Measurements from ENCODE around the gene MPP2. TPM values are rescaled to one million over a fixed set of nuclear protein-coding genes. Genes with fewer than 3 reads are reported as not detected.
A peak's percentile ranks its signal among the peaks of the same experiment; 100 is the strongest.

Gene MPP2
- total RNA-seq, 2 experiments from 2014 or later, result 3.5 to 4.0 TPM

- H3K27me3 ChIP-seq (ENCODE audit: control insufficient read depth in 1 of 2, insufficient read depth in 2 of 2, low read length in 2 of 2), result peaks cover 15 to 40% of the 10 kb centered on the region in 2 experiments
These were observed 1.8 kb downstream of the MPP2 start for GRCh38 chr17:43905400-43905984.

GRCh38 chr17:43901861-43902589, 5.3 kb downstream of the MPP2 start:
- no peak for DNase-seq
- no peaks in the 10 kb centered on the region for H3K36me3 ChIP-seq (ENCODE audit: insufficient read depth, low read length)
- no peaks in the 10 kb centered on the region for H3K36me3 Mint-ChIP-seq (ENCODE audit: low read depth)
- peaks cover 24% of the 10 kb centered on the region for H3K4me1 Mint-ChIP-seq (ENCODE audit: low read depth)
- no peak for ATAC-seq (ENCODE audit: poor library complexity)
- H3K27me3 Mint-ChIP-seq, result peaks cover 73% of the 10 kb centered on the region
- H3K4me3 ChIP-seq (ENCODE audit: low read length), result no peak overlapping the region
- intact Hi-C loops (cut with DNase I, micrococcal nuclease), result no loop called here
- ChIA-PET CTCF (no interaction called here), POLR2A (no interaction called here)
- no peak overlapping the region for H3K27ac ChIP-seq (ENCODE audit: low read depth in 1 of 2, low read length in 2 of 2)
- peaks cover 15 to 31% of the 10 kb centered on the region in 2 experiments for H3K27me3 ChIP-seq (ENCODE audit: control insufficient read depth in 1 of 2, insufficient read depth in 2 of 2, low read length in 2 of 2)
- no peaks in the 10 kb centered on the region for H3K9me3 ChIP-seq (ENCODE audit: control insufficient read depth in 1 of 2, insufficient read depth in 1 of 2, low read length in 2 of 2)
- H3K9me3 Mint-ChIP-seq, result no peaks in the 10 kb centered on the region
- H3K27ac Mint-ChIP-seq, result no peak overlapping the region
- no peak overlapping the region for H3K4me3 Mint-ChIP-seq
- no peak for TF ChIP-seq CTCF (IDR thresholded peaks at IDR 0.05)
- peaks cover 31% of the 10 kb centered on the region for H3K4me1 ChIP-seq (ENCODE audit: insufficient read depth, low read length)

More at GRCh38 chr17:43905400-43905984, 1.8 kb downstream of the MPP2 start:
- peaks cover 66% of the 10 kb centered on the region for H3K27me3 Mint-ChIP-seq
- intact Hi-C loops (cut with DNase I, micrococcal nuclease), result no loop called here
- ChIA-PET POLR2A (no interaction called here), CTCF (no interaction called here)
- Histone ChIP-seq H3K9me3 (ENCODE audit: control insufficient read depth in 1 of 2, insufficient read depth in 1 of 2, low read length in 2 of 2) (no peaks in the 10 kb centered on the region), H3K4me1 (ENCODE audit: insufficient read depth, low read length) (peaks cover 39% of the 10 kb centered on the region), H3K4me3 (ENCODE audit: low read length) (no peak overlapping the region), H3K36me3 (ENCODE audit: insufficient read depth, low read length) (no peaks in the 10 kb centered on the region), H3K27ac (ENCODE audit: low read depth in 1 of 2, low read length in 2 of 2) (no peak overlapping the region)
- no peak overlapping the region for H3K27ac Mint-ChIP-seq
- no peak for TF ChIP-seq CTCF (IDR thresholded peaks at IDR 0.05)
- H3K4me3 Mint-ChIP-seq, result peak overlapping the region; percentile 51
- no peak for DNase-seq
- no peaks in the 10 kb centered on the region for H3K36me3 Mint-ChIP-seq (ENCODE audit: low read depth)
- ATAC-seq (ENCODE audit: poor library complexity), result no peak
- no peaks in the 10 kb centered on the region for H3K9me3 Mint-ChIP-seq
- peaks cover 34% of the 10 kb centered on the region for H3K4me1 Mint-ChIP-seq (ENCODE audit: low read depth)

- no peak for TF ChIP-seq CTCF (IDR thresholded peaks at IDR 0.05)
- H3K27me3 ChIP-seq (ENCODE audit: control insufficient read depth in 1 of 2, insufficient read depth in 2 of 2, low read length in 2 of 2), result peaks cover 11 to 24% of the 10 kb centered on the region in 2 experiments
- intact Hi-C loops (cut with DNase I, micrococcal nuclease), result no loop called here
- ATAC-seq (ENCODE audit: poor library complexity) (peak; percentile 9), DNase-seq (peak in 1 of 14 experiments; percentile 34)
- peak overlapping the region; percentile 50 for H3K4me3 ChIP-seq (ENCODE audit: low read length)
- peaks cover 22% of the 10 kb centered on the region for H3K4me1 ChIP-seq (ENCODE audit: insufficient read depth, low read length)
- CTCF ChIA-PET, result interaction anchor here (0.5 to 0.7 kb wide), 2 partner anchors 9 to 135 kb away, joined by 3 read pairs; no protein-coding TSS in a partner anchor
- POLR2A ChIA-PET, result no interaction called here
- H3K9me3 Mint-ChIP-seq, result no peaks in the 10 kb centered on the region
- no peaks in the 10 kb centered on the region for H3K9me3 ChIP-seq (ENCODE audit: control insufficient read depth in 1 of 2, insufficient read depth in 1 of 2, low read length in 2 of 2)
- H3K36me3 Mint-ChIP-seq (ENCODE audit: low read depth), result no peaks in the 10 kb centered on the region
- H3K27ac Mint-ChIP-seq, result no peak overlapping the region
- no peak overlapping the region for H3K27ac ChIP-seq (ENCODE audit: low read depth in 1 of 2, low read length in 2 of 2)
- peaks cover 15% of the 10 kb centered on the region for H3K4me1 Mint-ChIP-seq (ENCODE audit: low read depth)
- no peaks in the 10 kb centered on the region for H3K36me3 ChIP-seq (ENCODE audit: insufficient read depth, low read length)
- H3K4me3 Mint-ChIP-seq, result peak overlapping the region; percentile 84
- H3K27me3 Mint-ChIP-seq, result peaks cover 73% of the 10 kb centered on the region
These were observed 6.2 kb downstream of the MPP2 start for GRCh38 chr17:43900858-43901754.
